ENCODE data around the gene FAM117B.

DNA sequence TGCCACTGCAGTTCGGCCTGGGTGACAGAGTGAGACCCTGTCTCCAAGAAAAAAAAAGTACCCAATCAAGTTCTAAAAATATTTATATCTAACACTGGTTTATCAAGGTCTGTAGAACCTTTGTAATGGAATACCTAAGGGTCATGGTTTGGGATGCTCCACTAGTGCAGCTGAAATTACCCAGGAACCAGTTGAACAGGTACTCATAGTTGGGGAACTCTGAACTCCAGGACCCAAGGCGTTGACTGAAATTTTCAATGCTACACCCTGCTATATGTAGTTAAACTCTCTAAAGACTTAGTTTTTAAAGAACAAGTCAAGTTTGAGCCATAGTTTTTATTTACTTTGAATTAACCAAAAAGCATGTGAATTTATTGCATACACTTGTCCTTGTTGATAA lies 55.1 kb downstream of the FAM117B start:
- TF ChIP-seq, protein P1, sequence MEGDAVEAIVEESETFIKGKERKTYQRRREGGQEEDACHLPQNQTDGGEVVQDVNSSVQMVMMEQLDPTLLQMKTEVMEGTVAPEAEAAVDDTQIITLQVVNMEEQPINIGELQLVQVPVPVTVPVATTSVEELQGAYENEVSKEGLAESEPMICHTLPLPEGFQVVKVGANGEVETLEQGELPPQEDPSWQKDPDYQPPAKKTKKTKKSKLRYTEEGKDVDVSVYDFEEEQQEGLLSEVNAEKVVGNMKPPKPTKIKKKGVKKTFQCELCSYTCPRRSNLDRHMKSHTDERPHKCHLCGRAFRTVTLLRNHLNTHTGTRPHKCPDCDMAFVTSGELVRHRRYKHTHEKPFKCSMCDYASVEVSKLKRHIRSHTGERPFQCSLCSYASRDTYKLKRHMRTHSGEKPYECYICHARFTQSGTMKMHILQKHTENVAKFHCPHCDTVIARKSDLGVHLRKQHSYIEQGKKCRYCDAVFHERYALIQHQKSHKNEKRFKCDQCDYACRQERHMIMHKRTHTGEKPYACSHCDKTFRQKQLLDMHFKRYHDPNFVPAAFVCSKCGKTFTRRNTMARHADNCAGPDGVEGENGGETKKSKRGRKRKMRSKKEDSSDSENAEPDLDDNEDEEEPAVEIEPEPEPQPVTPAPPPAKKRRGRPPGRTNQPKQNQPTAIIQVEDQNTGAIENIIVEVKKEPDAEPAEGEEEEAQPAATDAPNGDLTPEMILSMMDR (IDR thresholded peaks at IDR 0.05) = no peak
- TF ChIP-seq EP300 (IDR thresholded peaks at IDR 0.05) = no peak

Data from tibial nerve (tissue), 4 donors.